IPS DF 19.7 (cell line): ENCODE results near the gene TMEM179B.
"Not testable (repeated sequence)": the region's sequence is repeated elsewhere in the genome, so short reads cannot be mapped to it uniquely, and the experiment has no call there.

ENCODE experiments used
- DNase-seq: peaks from one replicate; pipeline ENCODE4 v3.0.0-alpha.2; 2013; ENCODE audit warnings: low read depth, low spot score

TMEM179B gene, protein sequence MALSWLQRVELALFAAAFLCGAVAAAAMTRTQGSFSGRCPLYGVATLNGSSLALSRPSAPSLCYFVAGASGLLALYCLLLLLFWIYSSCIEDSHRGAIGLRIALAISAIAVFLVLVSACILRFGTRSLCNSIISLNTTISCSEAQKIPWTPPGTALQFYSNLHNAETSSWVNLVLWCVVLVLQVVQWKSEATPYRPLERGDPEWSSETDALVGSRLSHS

DNA sequence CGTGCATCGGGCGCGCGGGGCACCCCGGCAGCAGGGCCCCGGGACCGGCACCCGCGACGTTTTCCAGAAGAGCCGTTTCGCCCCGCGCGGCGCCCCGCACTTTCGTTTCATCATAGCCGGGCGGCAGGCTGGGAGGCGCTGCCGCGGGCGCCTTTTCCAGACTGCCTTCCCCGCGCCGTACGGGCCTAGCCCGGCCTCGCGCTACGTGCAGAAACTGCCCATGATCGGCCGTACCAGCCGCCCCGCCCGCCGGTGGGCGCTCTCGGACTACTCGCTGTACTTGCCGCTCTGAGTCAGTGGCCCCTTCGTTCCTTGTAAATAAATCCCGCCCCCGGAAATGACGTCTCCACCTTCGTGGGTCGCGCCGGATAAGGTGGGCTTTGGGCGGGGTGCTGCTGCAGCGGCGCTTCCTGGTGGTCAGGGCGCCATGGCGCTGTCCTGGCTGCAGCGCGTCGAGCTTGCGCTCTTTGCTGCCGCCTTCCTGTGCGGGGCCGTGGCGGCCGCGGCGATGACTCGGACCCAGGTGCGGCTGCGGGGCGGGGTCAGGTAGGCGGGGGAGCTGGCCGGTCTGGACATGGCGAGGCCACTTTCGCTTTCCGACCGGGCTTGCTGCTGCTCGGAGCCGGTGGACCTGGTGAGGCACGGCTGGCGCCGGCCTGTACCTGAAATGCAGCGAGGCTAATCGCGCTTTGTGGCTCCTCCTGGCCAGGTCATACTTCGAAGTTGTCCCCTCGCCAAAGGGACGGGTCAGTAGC, at the start of gene TMEM179B:
Gene TMEM179B (plus strand): TSS at position 398 of the 755 bp plus-strand sequence. CDS start 30 bp downstream, at position 428.
- DNase-seq, result no peak

DNA sequence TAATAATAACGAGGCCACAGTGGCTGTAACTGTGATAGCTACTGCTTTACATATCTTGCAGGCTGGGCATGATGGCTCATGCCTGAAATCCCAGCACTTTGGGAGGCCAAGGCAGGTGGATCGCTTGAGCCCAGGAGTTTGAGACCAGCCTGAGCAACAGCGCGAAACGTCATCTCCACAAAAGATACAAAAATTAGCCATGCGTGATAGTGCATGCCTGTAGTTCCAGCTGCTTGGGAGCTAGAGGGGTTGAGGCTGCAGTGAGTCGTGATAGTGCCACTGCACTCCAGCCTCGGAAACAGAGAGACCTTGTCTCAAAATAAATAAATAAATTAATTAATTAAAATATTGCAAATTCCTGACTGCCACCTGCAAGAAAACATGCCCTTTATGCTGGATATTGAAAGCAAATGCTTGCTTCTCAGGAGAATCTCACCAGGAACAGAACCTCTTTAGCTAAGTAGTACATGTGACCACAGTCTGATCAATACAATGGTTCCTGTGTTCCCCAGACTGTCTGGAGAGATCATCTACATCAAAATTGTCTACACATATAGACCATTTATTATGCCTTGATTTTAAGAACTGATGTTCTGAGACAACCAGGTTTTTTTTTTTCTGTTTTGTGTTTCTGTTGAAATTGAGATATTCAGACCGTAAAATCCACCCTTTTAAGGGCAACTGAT, 39.6 kb upstream of the TMEM179B start:
- DNase-seq, result no peak

DNA sequence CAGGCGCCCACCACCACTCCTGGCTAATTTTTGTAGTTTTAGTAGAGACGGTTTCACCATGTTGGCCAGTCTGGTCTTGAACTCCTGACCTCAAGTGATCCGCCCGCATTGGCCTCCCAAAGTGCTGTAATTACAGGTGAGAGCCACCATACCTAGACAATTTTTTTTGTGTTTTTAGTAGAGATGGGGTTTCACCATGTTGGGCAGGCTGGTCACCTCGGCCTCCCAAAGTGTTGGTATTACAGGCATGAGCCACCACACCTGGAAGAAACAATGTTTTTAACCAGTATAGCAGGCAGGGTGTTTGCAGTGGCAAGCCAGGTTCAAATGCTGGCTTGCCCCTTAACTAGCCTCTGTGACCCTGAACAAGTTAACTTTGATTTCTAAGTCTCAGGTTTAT, 37.3 kb upstream of the TMEM179B start:
- not testable (repeated sequence) for DNase-seq

DNA sequence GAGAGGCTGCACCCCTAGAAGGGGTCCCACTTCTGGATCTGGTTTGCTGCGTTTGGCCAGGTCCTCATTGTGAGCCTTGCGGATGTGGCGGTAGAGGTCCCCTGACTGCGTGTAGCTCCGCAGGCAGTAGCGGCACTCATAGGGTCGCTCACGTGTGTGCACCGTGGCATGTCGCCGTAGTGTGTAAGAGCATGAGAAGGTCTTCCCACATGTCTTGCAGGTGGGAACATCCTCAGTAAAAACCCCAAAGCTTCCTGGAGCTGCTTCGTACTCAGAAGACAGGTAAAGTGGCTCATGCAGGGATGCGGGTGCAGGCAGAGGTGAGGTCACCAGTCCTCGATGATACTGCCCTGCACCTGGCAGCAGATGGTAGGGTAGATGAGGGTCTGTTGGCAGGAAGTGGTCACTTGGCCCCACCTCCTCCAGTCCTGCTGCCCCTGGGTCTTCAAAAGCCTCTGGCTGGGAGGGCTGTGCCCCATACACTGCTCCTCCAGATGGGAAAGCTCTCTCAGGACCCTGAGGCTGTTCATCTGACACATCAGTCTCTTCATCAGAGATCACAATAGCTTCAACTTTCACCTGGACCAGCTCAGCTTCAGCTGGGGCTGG, 34.9 kb upstream of the TMEM179B start:
- DNase-seq, result no peak

DNA sequence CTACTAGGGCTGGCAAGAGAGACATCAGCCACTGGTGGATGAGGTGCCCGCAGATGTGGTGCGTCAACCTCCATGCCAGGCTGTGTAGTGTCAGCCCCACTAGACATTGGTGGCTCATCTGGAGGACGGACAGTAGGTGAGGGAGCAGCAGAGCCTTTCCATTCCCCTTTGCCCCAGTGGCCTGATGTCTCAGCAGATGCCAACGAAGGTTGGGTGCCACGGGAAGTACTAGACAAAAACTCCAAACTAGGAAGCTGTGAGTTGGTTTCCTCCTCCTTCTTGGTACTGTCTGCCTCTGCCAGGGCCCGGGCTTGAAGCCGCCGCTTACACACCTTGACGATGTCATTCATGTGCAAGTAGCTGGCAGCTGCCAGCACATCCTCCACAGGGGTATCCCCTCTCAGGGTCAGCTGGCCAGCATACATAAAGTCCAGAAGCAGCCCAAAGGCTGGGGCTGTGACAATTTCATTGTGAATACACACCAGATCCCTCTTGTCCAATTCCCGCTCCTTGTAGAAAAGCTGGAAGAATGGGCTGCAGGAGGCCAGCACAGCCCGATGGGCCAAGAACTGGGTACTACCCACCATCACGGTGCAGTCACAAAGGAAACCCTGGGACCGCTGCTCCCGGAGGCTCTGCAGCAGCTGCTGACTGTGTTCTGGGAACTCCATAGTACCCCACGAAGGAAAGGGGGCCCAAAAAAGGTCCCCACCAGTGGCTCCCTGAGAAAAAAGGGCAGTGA, 34.0 kb upstream of the TMEM179B start:
- DNase-seq, result no peak

DNA sequence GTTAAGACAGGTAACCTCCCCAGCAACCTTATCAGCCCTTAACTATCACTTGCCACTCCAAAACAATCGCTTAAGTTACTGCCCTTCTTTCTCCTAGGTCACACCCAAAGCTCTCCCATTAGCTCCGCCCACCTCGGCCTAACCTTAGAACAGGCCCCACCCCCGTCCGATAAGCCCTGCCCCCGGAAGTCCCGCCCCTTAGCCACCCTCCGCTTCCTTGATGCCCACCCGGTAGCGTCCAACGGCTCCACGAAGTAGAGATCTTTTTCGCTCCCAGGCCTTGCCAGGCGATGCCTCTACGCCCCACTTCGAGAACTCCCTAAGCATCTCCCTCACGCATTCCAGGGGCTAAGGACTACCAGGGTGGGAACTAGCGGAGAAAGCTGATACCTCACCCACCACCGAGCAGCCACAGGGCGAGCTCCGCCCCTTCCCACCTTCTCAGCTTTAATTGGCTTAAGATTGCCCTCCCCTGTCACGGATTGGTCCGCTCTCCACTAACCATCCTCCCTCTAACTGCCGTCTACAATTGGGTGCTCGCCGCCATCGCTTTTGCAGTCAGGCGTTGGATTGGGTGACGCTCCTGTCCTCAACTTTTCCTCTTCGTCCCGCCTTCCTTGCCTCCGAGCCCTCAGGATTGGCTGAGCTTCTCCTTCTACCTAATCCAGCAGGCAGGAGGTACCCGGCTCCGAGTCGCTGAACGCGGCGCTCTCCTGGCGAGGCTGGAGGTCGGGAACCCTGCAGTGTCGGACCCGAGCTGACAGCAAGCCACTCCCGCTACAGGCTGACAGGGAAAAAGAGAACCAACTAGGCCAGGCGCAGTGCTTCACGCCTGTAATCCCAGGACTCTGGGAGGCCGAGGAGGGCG, 33.2 kb upstream of the TMEM179B start, which contains the start of gene ZBTB3:
Gene ZBTB3 (minus strand): TSS at position 425 of the 868 bp plus-strand sequence. CDS start 496 bp downstream, outside the sequence.
- DNase-seq, result peak; percentile 99

DNA sequence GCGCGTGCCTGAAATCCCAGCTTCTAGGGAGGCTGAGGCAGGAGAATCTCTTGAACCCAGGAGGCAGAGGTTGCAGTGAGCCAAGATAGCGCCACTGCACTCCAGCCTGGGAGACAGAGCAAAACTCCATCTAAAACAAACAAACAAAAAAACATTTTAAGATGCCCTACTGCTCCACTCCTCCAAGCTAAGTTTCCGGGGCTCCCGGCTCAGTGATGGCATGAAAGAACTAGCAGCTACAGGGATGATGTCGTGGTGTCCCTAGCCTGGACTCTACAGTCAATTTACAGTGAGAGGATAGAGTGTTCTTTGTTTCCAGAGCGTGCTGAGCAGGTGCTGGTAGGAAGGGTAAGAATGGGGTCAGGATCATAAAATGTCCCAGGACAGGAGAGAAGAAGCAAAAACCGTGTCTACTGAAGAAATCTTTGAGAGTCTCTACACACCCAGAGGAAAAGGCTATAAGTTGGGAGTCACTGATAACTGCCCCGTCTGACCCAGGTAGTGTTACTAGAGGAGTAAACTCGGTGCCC, 32.1 kb upstream of the TMEM179B start:
- DNase-seq, result no peak

DNA sequence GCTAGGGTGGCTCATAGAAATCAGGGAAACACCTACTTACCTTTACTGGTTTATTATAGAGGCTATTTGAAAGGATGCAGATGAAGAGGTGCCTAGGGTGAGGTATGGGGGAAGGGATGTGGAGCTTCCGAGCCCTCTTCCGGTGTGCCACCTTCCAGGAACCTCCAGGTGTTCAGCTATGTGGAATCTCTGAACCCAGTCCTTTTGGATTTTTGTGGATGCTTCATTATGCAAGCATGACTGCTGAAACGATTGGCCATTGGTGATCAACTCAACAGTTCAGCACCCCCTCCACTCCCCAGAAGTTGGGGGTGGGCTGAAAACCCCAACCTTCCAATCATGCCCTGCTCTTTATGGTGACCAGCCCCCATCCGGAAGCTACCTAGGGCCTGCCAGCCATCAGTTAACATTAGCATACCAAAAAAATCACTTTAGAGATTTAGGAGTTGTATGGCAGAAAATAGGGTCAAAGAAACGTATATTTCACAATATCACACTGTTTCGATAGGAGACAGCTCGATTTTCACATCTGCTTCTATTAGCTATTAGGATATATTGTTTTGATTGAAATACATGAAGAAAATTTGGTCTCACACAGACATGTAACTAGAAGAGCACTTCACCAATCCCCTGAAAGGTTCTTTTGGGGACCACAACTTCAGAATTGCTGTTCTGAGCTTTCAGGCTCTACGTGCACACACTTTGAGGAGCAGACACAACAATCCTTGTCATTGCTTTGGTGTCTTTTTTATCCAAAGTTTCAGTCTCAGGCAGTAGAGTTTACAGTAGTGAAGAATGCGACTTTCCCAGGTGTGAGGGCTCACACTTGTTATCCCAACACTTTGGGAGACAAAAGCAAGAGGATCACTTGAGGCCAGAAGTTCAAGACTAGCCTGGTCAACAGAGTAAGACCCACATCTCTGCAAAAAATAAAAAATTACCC, 29.1 kb upstream of the TMEM179B start:
- DNase-seq, result peak; percentile 96

DNA sequence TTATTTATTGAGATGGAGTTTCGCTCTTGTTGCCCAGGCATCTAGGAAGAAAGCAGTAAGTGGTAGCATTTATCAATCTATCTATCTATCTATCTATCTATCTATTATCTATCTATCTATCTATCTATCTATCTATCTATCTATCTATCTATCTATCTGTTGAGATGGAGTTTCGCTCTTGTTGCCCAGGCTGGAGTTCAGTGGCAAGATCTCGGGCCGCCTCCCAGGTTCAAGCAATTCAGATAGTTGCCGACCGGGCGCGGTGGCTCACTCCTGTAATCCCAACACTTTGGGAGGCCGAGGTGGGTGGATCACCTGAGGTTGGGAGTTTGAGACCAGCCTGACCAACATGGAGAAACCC, 26.4 kb upstream of the TMEM179B start:
- DNase-seq, result not testable (repeated sequence)

DNA sequence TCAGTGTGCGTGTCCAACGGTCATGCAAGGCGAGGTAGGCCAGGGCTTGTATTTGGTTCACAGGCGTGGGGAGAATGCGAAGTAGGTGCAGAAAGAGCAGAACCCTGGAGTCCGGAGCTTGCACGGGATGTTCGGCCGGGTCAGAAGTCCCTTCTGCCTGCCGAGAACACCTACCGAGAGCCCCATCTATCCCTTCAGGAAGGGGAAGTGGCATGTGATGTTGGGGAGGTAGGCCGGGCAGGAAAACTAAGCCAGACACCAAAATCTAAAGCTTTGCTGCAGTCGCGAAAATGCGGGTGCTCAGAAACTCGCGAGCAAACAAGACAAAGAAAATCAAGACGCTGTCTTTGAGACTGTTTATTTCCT, 16.4 kb upstream of the TMEM179B start:
- peak; percentile 20 for DNase-seq

DNA sequence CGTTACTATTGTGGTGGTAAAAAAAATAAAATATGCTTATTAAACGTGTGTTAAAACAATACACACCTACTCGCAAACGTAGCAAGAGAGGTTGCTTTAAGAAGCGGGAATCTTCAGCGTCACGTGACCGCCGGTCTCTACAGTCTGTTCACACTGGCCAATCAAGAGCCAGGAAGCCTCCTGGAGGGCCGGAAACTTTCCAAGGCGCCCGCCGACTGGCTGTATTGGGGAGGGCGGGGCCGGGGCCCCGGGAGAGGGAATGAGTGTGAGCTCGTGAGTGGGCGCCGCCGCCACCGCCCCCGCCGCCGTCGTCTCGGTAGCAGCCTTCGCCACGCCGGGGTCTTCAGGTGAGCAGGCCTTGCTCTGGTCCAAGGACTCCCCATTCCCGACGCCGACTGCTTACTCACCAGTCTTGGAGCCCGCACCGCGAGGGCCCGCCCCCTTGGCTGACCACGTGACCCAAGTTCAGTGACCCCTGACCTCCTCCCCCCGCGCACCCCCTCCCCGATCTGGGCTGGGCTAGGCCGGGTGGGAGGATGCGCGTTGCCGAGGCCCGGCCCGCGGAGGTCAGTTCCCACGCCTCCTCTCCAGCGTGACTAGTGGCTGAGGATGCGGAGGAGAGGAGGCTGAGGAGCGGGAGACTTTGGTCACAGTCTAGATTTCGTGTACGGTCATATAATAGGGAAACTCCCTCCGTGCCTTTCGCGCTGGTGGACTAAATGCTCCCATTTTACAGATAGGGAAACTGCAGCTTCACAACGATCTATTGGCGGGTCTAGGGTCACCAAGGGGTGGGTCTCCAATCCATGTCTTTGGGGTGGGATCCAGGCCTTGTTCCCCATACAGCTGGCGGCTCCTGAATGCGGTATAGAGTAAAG, 15.8 kb upstream of the TMEM179B start, which contains the start of gene TAF6L:
Gene TAF6L (plus strand): TSS at position 253 of the 878 bp plus-strand sequence. CDS start 4,388 bp downstream, outside the sequence.
- peak; percentile 89 for DNase-seq

DNA sequence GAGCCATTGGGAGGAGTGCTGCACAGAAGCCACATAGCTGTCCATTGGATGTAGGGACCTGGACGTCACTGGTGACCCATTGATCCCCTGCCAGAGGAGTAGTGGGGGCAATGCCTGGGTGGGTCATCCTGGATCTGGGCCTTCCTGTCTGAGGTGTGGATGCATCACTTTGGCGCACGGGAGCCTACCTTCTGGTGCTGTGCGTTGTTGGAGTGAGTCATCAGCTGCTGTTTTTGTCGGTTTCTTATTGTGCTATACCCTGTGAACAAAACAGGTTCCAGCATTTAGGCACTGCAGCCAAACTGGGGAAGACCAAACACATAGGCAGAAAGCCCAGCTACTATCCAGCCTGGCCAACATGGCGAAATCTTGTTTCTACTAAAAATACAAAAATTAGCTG, 12.8 kb upstream of the TMEM179B start:
- DNase-seq, result no peak

DNA sequence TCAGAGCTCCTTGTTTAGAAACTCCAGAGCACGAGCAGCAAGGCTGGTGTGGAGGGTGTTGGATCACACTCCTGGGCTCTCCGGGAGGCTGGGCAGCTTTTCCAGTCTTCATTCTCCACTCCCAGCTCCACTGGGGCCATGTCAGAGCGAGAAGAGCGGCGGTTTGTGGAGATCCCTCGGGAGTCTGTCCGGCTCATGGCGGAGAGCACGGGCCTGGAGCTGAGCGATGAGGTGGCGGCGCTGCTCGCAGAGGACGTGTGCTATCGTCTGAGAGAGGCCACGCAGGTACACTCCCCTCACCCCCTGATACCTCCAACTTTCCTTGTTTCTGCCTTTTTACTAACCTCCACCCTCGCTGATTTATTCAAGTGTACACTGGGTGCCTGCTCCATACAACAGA, 11.6 kb upstream of the TMEM179B start:
- DNase-seq, result no peak

DNA sequence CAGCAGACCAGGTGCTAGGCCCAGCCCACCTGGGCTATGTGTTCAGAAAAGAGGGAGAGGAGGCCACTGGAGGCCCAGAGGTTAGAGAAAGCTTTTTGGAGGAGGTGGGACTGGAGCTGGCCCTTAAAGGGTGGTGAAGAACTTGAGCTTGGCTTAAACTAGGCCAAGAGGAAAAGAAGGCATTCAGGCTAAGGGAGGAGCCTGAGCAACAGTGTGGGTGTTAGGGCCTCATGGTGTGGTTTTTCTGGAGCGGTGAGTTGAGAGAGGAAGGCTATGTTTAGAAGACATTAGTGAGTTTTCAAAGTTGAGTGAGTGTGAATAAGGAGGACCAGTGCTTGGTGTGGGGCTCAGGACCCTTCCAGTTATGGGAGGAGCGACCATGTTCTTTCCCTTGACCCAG, 9.8 kb upstream of the TMEM179B start:
- DNase-seq, result no peak

DNA sequence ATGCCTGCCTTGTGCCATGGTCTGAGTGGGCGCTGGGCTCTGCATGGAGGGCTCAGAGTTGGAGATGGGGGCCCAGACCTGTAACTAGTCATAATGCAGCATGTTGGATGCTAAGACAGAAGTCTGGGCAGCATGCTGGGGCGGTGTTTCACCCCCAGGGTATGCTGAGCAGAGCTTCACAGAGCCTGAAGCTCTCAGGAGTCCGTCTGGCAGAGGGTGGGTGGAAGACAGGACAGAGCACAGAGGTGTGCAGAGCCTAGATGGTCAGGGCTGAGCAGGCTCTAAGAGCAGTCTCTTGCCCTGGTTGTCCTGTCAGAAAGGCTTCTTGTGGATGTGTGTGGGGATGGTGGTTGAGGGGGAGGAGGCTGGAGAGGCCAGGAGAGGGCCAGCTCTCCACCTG, 8.8 kb upstream of the TMEM179B start:
- DNase-seq, result no peak

DNA sequence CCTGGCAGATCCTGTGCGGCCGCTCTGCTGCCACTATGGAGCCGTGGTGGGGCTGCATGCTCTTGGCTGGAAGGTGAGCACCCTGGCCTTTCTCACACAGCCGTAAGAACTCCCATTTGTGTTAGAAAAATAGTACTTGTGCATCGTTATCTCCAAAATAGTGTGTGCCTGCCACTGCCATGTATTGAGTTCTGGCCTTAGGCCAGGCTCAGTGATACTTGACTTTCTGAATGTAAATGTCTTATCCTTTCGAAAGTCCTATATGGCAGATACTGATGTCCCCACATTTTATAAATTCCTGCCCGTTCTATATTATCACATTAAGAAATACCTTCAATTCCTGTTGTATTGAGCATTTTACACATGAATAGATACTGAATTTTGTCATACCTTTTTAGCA, 4.4 kb upstream of the TMEM179B start:
- no peak for DNase-seq

DNA sequence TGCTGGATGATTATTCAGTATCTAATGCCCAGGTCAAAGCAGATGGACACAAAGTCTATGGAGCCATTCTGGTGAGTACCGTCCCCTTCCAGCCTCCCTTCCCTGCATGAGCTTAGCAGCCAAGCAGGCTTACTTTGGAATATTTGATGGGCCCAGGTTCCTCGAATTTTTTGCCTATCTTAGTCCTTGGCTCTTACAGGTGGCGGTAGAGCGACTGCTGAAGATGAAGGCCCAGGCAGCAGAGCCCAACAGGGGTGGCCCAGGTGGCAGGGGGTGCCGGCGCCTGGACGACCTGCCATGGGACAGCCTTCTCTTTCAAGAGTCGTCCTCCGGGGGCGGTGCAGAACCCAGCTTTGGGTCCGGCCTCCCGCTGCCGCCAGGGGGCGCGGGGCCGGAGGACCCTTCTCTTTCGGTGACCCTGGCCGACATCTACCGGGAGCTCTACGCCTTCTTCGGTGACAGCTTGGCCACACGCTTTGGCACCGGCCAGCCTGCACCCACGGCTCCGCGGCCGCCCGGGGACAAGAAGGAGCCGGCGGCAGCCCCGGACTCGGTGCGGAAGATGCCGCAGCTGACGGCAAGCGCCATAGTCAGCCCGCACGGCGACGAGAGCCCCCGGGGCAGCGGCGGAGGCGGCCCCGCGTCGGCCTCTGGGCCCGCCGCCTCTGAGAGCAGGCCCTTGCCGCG, 741 bp upstream of the TMEM179B start:
- DNase-seq, result no peak
